Measurements from ENCODE around the gene XPR1.

GRCh38 chr1:180611016-180611930 is 20.5 kb upstream of the XPR1 start:
- no peak for TF ChIP-seq CTCF (IDR thresholded peaks at IDR 0.05; ENCODE audit: insufficient read depth, low read depth, low read length)
- no peak for TF ChIP-seq EZH2 (IDR thresholded peaks at IDR 0.05; ENCODE audit: insufficient read depth, low read length)
